Muscle of back (tissue), 13 donors: ENCODE data around the gene TAS1R1. TPM values are rescaled to one million over a fixed set of nuclear protein-coding genes. Genes with fewer than 3 reads are reported as not detected.
A peak's percentile ranks its signal among the peaks of the same experiment; 100 is the strongest.

Experiments used
- DNase-seq, 3 donors: peaks; one replicate each; pipeline versions ENCODE4 v3.0.0 to v3.0.0-alpha.2; 2013
- long read RNA-seq, 9 donors: transcript quantifications; one replicate each; lab custom pipeline, GENCODE V29; 2026
- polyA plus RNA-seq, 10 donors: library from polyadenylated mRNA; unstranded; fragments of 120-200 nt; gene quantifications; one replicate each; pipeline ENCODE4 v1.2.1, GENCODE V29; 2013; ENCODE audit not compliant: insufficient read length in 10 of 10

The TAS1R1 gene
- 1 to 10 TPM; 3.2 to 7.0 (median 5.1) TPM for polyA plus RNA-seq
- long read RNA-seq, donor 1, partial matches to known transcripts: 0 of 1 reads
- long read RNA-seq, donor 1, other reads (novel, unspliced or antisense): 0 of 1 reads
- long read RNA-seq, donor 2, partial matches to known transcripts: 0 of 1 reads
- long read RNA-seq, donor 2, other reads (novel, unspliced or antisense): 0 of 1 reads
- long read RNA-seq, donor 3: 0 reads
- long read RNA-seq, donor 4: 0 reads
- long read RNA-seq, donor 5: 0 reads
- long read RNA-seq, donor 6, partial matches to known transcripts: 0 of 1 reads
- long read RNA-seq, donor 6, other reads (novel, unspliced or antisense): 0 of 1 reads
- long read RNA-seq, donor 7, partial matches to known transcripts: 6 of 6 reads
- long read RNA-seq, donor 7, other reads (novel, unspliced or antisense): 0 of 6 reads
- long read RNA-seq, donor 8, partial matches to known transcripts: 0 of 1 reads
- long read RNA-seq, donor 8, other reads (novel, unspliced or antisense): 0 of 1 reads
- long read RNA-seq, donor 9: 0 reads

- DNase-seq: peak; percentile 63 to 77 (median 64)
Measured at GRCh38 chr1:6554907-6555778, at the start of gene TAS1R1. TAS1R1 (plus strand) TSS chr1:6555307; CDS start chr1:6555374, 67 bp downstream.

- no peak for DNase-seq
Measured at GRCh38 chr1:6505367-6506209, 49.5 kb upstream of the TAS1R1 start.

- DNase-seq: no peak
Measured at GRCh38 chr1:6506210-6507036, 48.7 kb upstream of the TAS1R1 start.

GRCh38 chr1:6507037-6507428, 48.1 kb upstream of the TAS1R1 start:
- DNase-seq: no peak

- DNase-seq: no peak
Measured at GRCh38 chr1:6507461-6507911, 47.6 kb upstream of the TAS1R1 start.

- no peak for DNase-seq
Measured at GRCh38 chr1:6508154-6508815, 46.8 kb upstream of the TAS1R1 start.

GRCh38 chr1:6508816-6509189, 46.3 kb upstream of the TAS1R1 start:
- no peak for DNase-seq

- DNase-seq: no peak
Measured at GRCh38 chr1:6509220-6509918, 45.7 kb upstream of the TAS1R1 start.

GRCh38 chr1:6509919-6510291, 45.2 kb upstream of the TAS1R1 start:
- DNase-seq: no peak

GRCh38 chr1:6510493-6510892, 44.6 kb upstream of the TAS1R1 start:
- no peak for DNase-seq

GRCh38 chr1:6511056-6511455, 44.1 kb upstream of the TAS1R1 start:
- DNase-seq: no peak

- DNase-seq: no peak
Measured at GRCh38 chr1:6511561-6512244, 43.4 kb upstream of the TAS1R1 start.

GRCh38 chr1:6512245-6512907, 42.7 kb upstream of the TAS1R1 start:
- no peak for DNase-seq

GRCh38 chr1:6512908-6513280, 42.2 kb upstream of the TAS1R1 start:
- no peak for DNase-seq

GRCh38 chr1:6513320-6513801, 41.7 kb upstream of the TAS1R1 start:
- no peak for DNase-seq

GRCh38 chr1:6515771-6516170, 39.3 kb upstream of the TAS1R1 start:
- DNase-seq: no peak

GRCh38 chr1:6517435-6517851, 37.7 kb upstream of the TAS1R1 start:
- DNase-seq: no peak

GRCh38 chr1:6519491-6519934, 35.6 kb upstream of the TAS1R1 start:
- peak in 1 of 3 donors; percentile 81 for DNase-seq
